ENCODE results near the gene GMCL1.
"Not testable (repeated sequence)": the region's sequence is repeated elsewhere in the genome, so short reads cannot be mapped to it uniquely, and the experiment has no call there.

DNA sequence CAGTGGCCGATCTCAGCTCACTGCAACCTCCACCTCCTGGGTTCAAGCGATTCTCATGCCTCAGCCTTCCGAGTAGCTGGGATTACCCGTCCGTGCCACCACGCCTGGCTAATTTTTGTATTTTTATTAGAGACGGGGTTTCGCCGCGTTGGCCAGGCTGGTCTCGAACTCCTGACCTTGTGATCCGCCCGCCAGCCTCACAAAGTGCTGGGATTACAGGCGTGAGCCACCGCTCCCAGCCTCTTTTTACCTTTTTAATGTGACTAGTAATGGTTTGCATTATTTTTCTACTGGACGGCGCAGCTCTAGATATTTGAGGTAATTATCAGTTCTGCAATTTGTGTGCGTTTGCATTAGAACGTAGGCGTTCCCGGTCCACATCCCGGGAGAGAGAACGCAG, 65.3 kb downstream of the GMCL1 start:
- TF ChIP-seq, protein P1, sequence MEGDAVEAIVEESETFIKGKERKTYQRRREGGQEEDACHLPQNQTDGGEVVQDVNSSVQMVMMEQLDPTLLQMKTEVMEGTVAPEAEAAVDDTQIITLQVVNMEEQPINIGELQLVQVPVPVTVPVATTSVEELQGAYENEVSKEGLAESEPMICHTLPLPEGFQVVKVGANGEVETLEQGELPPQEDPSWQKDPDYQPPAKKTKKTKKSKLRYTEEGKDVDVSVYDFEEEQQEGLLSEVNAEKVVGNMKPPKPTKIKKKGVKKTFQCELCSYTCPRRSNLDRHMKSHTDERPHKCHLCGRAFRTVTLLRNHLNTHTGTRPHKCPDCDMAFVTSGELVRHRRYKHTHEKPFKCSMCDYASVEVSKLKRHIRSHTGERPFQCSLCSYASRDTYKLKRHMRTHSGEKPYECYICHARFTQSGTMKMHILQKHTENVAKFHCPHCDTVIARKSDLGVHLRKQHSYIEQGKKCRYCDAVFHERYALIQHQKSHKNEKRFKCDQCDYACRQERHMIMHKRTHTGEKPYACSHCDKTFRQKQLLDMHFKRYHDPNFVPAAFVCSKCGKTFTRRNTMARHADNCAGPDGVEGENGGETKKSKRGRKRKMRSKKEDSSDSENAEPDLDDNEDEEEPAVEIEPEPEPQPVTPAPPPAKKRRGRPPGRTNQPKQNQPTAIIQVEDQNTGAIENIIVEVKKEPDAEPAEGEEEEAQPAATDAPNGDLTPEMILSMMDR (IDR thresholded peaks at IDR 0.05), result not testable (repeated sequence)
- TF ChIP-seq NR3C1 (CRISPR knock-in tag; conservative IDR thresholded peaks at IDR 0.05; ENCODE audit: low read depth); STAT6 (CRISPR knock-in tag; conservative IDR thresholded peaks at IDR 0.05; ENCODE audit: low read depth); ARID4B (CRISPR knock-in tag; IDR thresholded peaks at IDR 0.05; ENCODE audit: borderline replicate concordance); FOXP1 (CRISPR knock-in tag; IDR thresholded peaks at IDR 0.05; ENCODE audit: borderline replicate concordance): not testable (repeated sequence)
- TF ChIP-seq, protein P2, sequence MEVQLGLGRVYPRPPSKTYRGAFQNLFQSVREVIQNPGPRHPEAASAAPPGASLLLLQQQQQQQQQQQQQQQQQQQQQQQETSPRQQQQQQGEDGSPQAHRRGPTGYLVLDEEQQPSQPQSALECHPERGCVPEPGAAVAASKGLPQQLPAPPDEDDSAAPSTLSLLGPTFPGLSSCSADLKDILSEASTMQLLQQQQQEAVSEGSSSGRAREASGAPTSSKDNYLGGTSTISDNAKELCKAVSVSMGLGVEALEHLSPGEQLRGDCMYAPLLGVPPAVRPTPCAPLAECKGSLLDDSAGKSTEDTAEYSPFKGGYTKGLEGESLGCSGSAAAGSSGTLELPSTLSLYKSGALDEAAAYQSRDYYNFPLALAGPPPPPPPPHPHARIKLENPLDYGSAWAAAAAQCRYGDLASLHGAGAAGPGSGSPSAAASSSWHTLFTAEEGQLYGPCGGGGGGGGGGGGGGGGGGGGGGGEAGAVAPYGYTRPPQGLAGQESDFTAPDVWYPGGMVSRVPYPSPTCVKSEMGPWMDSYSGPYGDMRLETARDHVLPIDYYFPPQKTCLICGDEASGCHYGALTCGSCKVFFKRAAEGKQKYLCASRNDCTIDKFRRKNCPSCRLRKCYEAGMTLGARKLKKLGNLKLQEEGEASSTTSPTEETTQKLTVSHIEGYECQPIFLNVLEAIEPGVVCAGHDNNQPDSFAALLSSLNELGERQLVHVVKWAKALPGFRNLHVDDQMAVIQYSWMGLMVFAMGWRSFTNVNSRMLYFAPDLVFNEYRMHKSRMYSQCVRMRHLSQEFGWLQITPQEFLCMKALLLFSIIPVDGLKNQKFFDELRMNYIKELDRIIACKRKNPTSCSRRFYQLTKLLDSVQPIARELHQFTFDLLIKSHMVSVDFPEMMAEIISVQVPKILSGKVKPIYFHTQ (CRISPR knock-in tag; IDR thresholded peaks at IDR 0.05), result not testable (repeated sequence)
- TF ChIP-seq, protein P3, sequence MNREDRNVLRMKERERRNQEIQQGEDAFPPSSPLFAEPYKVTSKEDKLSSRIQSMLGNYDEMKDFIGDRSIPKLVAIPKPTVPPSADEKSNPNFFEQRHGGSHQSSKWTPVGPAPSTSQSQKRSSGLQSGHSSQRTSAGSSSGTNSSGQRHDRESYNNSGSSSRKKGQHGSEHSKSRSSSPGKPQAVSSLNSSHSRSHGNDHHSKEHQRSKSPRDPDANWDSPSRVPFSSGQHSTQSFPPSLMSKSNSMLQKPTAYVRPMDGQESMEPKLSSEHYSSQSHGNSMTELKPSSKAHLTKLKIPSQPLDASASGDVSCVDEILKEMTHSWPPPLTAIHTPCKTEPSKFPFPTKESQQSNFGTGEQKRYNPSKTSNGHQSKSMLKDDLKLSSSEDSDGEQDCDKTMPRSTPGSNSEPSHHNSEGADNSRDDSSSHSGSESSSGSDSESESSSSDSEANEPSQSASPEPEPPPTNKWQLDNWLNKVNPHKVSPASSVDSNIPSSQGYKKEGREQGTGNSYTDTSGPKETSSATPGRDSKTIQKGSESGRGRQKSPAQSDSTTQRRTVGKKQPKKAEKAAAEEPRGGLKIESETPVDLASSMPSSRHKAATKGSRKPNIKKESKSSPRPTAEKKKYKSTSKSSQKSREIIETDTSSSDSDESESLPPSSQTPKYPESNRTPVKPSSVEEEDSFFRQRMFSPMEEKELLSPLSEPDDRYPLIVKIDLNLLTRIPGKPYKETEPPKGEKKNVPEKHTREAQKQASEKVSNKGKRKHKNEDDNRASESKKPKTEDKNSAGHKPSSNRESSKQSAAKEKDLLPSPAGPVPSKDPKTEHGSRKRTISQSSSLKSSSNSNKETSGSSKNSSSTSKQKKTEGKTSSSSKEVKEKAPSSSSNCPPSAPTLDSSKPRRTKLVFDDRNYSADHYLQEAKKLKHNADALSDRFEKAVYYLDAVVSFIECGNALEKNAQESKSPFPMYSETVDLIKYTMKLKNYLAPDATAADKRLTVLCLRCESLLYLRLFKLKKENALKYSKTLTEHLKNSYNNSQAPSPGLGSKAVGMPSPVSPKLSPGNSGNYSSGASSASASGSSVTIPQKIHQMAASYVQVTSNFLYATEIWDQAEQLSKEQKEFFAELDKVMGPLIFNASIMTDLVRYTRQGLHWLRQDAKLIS (CRISPR knock-in tag; IDR thresholded peaks at IDR 0.05; ENCODE audit: borderline replicate concordance), result not testable (repeated sequence)
